Measurements from ENCODE around the gene LIG3. TPM values are rescaled to one million over a fixed set of nuclear protein-coding genes. Genes with fewer than 3 reads are reported as not detected.

Gene LIG3
- total and polyA plus RNA-seq, 2 of the 13 experiments (the other 11 are each of a cell fraction or from before 2014, with no cell fraction given) = 34.4 to 36.2 TPM

GRCh38 chr17:34980353-34980680 lies at the start of gene LIG3 (continued):
- TF ChIP-seq, protein P1, sequence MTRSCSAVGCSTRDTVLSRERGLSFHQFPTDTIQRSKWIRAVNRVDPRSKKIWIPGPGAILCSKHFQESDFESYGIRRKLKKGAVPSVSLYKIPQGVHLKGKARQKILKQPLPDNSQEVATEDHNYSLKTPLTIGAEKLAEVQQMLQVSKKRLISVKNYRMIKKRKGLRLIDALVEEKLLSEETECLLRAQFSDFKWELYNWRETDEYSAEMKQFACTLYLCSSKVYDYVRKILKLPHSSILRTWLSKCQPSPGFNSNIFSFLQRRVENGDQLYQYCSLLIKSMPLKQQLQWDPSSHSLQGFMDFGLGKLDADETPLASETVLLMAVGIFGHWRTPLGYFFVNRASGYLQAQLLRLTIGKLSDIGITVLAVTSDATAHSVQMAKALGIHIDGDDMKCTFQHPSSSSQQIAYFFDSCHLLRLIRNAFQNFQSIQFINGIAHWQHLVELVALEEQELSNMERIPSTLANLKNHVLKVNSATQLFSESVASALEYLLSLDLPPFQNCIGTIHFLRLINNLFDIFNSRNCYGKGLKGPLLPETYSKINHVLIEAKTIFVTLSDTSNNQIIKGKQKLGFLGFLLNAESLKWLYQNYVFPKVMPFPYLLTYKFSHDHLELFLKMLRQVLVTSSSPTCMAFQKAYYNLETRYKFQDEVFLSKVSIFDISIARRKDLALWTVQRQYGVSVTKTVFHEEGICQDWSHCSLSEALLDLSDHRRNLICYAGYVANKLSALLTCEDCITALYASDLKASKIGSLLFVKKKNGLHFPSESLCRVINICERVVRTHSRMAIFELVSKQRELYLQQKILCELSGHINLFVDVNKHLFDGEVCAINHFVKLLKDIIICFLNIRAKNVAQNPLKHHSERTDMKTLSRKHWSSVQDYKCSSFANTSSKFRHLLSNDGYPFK (CRISPR knock-in tag; IDR thresholded peaks at IDR 0.05; ENCODE audit: borderline replicate concordance) = no peak; the same call in 1 of the 2 replicates
- TF ChIP-seq NR1H2 (CRISPR knock-in tag; IDR thresholded peaks at IDR 0.05; ENCODE audit: borderline replicate concordance, low read depth) = no peak
- no peak for TF ChIP-seq ZNF678 (CRISPR knock-in tag; IDR thresholded peaks at IDR 0.05)
- no peak for TF ChIP-seq ZNF850 (CRISPR knock-in tag; conservative IDR thresholded peaks at IDR 0.05)
- peak; percentile 54 for TF ChIP-seq GABPB1 (CRISPR knock-in tag; IDR thresholded peaks at IDR 0.05)
- no peak for TF ChIP-seq ZNF549 (CRISPR knock-in tag; IDR thresholded peaks at IDR 0.05)
- TF ChIP-seq PPARG (CRISPR knock-in tag; conservative IDR thresholded peaks at IDR 0.05) = no peak
- no peak for TF ChIP-seq STAG1 (CRISPR knock-in tag; IDR thresholded peaks at IDR 0.05)
- peak; percentile 65; the same call in 1 of the 2 replicates for TF ChIP-seq MLX (CRISPR knock-in tag; IDR thresholded peaks at IDR 0.05)
- no peak for TF ChIP-seq FOXK2 (IDR thresholded peaks at IDR 0.05)
- no peak for TF ChIP-seq ZNF326 (CRISPR knock-in tag; IDR thresholded peaks at IDR 0.05; ENCODE audit: borderline replicate concordance)
- no peak for TF ChIP-seq ZNF44 (CRISPR knock-in tag; IDR thresholded peaks at IDR 0.05)
- peak; percentile 64 for TF ChIP-seq BORCS8-MEF2B (CRISPR knock-in tag; IDR thresholded peaks at IDR 0.05)
- TF ChIP-seq ZNF20 (CRISPR knock-in tag; IDR thresholded peaks at IDR 0.05) = no peak
- no peak for TF ChIP-seq ZBTB46 (CRISPR knock-in tag; IDR thresholded peaks at IDR 0.05; ENCODE audit: borderline replicate concordance)
- TF ChIP-seq SNAPC4 (CRISPR knock-in tag; IDR thresholded peaks at IDR 0.05) = no peak
- peak; percentile 73 for TF ChIP-seq TFDP2 (CRISPR knock-in tag; IDR thresholded peaks at IDR 0.05)
- peak in 1 of 2 experiments; percentile 77; a peak in 2 of 4 replicates for TF ChIP-seq KLF16 (CRISPR knock-in tag; IDR thresholded peaks at IDR 0.05)
- no peak for TF ChIP-seq REXO4 (CRISPR knock-in tag; IDR thresholded peaks at IDR 0.05; ENCODE audit: borderline replicate concordance)
- no peak for TF ChIP-seq MLLT10 (CRISPR knock-in tag; IDR thresholded peaks at IDR 0.05)

Data from HepG2 (cell line).